HL-60 (cell line): ENCODE results near the gene LHFPL6.

Source experiments
- CTCF ChIP-seq: IDR thresholded peaks from one replicate; pipeline ENCODE4 v1.5.1; 2011; ENCODE audit warnings: low read length, control low read depth, inconsistent platforms; ENCODE audit not compliant: insufficient read depth
- POLR2AphosphoS5 ChIP-seq: IDR thresholded peaks from 2 replicates; pipeline ENCODE4 v1.6.1; 2012; ENCODE audit warnings: low read depth
- SPI1 ChIP-seq: IDR thresholded peaks from 2 replicates; pipeline ENCODE4 v1.6.1; 2012; ENCODE audit warnings: low read depth, mild to moderate bottlenecking, borderline replicate concordance

- TF ChIP-seq CTCF (no peak), POLR2AphosphoS5 (no peak), SPI1 (no peak)
These were observed 296.1 kb downstream of the LHFPL6 start for GRCh38 chr13:39306639-39307589.
